NCI-H446 (cell line): ENCODE measurements around the gene SRSF1.

Source experiments
- DNase-seq, 2 experiments: peaks; one replicate each; lab custom pipeline; 2025; lab: John Stamatoyannopoulos, UW

Gene SRSF1

GRCh38 chr17:58010067-58010799 is 3.2 kb upstream of the SRSF1 start:
- no peak for DNase-seq

DNA sequence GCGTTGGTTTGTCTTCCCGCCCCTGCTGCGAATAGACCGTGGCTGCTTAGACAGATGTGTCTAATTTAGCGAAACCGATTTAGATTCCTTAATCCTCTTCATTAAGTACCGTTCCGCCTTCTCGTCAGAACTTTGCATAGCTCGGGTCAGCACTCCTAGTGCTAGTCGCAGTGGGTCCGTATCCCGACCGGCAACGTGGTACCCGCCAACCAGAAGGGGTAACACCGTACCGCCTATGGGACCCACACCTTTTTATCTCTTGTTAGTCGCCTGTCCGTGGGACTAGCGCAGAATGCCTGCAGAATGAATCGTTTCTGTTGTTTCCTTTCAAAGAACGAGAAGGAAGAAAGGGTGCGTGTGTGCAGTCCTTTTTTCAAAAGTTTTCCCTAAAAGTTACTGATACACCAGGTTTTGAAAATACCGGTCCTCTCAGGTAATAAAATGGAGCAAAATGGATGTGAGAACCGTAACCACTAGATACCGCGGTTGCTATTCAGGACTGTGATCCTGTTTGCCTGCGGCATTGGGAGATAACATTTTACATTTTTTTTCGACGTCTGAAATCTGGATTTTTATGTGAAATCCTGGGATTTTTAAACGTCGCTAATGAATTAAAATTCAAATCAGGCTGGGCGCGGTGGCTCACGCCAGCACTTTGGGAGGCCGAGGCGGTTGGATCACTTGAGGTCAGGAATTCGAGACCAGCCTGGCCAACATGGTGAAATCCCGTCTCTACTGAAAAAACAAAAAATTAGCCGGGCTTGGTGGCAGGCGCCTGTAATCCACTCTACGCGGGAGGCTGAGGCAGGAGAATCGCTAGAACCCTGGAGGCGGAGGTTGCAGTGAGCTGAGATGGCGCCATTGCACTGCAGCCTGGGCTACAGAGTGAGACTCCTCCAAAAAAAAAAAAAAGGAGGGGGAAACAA is 998 bp upstream of the SRSF1 start:
- no peak for DNase-seq

DNA sequence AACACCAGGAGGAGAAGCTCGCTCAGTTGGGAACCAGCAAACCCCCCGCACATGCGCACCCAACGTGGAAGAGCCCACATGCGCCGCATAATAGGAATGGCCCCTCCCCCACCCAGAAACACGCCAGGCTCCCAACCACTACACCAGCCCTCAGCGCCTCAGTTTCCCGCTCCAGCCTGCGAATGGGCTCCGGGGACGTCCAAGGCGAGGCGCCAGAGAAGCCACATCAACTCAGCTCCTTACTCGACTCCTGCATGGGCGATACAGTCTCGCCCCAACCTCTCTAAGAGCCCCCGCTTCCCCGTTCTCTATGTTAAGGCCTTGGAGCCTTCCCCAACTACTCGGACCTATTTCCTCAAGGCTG is 504 bp downstream of the SRSF1 start:
- peak; percentile 32 to 73 for DNase-seq

DNA sequence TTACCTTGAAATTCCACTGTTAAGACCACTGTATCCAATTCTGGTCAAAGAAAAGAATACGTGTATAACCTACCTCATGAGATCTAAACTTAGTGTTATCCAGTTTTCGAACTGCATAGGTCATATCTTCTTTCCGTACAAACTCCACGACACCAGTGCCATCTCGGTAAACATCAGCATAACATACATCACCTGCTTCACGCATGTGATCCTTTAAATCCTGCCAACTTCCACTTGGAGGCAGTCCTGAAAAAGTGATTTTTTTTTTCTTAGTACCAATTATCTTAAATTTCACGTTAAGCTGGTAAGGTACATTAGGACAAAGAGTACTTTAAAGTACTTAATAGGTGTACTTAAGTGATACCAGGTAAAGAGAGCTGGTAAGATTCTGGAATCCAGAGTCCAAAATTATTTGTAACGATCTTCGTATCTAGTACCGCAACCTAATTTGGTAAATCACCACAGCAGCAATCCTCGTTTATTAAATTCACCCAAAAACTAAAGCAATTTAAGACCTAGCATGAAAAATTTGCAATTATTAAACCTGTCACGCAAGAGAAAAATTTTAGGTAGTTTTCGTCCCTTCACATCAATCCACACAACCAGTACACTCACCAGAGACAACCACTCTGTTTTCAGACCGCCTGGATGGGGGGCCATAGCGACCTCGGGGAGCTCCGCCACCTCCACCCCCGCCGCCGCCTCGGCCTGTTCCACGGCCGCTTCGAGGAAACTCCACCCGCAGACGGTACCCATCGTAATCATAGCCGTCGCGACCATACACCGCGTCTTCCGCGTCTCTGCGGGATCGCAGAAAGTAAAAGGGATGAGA is 1.1 kb downstream of the SRSF1 start:
- no peak for DNase-seq

- no peak for DNase-seq
Measured at GRCh38 chr17:58005031-58005727, 1.9 kb downstream of the SRSF1 start.

DNA sequence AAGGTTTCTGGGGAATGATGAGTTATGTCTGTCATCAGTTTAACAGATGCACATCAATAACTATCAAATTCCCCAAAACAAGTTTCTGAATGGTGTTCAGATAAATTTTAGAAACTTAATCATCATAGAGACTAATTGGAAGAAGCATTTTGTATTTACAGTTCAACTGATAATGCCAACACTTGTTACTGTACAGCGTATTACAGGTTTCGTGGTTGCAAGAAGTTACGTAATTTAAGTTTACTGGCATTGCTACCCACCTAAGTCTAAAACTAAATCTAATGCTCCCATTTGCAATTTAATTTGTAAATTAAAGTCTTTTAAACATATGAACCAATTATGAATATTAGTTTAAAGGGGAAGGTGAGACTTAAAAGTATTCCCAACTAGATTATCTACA is 3.0 kb downstream of the SRSF1 start:
- DNase-seq, result no peak

DNA sequence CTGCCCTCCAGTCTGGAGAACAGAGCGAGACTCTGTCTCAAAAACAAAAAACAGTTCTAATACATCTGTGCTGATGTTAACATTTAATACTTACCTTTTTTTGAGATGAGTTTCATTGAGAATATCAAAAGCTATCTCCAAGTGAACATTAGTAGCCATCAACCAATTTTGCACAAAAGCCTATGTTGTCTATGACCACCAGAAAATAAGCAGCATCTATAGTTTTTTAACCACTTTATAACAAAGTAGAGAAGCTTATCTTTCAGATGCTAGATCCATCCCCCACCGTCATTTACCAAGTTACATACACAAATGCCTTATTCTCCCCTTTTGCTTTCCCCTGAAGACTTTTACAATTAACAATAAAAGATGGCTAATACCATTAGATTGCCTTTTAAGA is 4.1 kb downstream of the SRSF1 start:
- DNase-seq, result no peak

- no peak for DNase-seq
Measured at GRCh38 chr17:58002154-58002948, 4.7 kb downstream of the SRSF1 start.

DNA sequence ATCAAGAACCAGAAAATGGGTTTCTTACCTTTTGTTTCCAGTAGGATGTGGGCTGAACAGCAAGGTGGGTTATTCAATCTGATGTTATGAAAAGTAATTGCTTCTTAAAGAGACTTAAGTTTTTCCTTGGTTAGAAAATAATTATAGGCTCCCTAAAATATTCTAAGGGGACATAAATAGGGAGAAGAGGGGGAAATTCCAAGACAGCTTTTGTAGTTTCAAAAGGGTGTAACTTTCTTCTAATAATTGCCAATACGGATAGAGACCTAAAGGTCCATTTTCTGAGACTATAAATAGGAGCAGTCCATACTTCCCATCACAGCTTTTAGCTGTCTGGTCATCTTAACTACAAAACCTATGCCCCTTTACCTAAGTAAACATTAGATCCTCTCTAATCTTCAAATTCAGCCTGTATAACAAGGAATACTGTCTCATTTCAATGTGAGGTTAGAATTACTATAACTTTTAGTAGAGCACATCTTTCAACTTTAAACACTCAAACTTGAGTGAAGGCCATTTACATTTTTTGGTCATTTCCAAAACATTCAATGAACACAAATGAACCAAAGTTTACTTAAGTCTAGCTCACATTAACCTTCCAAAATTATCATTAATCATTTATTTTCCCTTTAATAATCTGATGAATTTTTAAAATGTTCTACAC is 5.5 kb downstream of the SRSF1 start:
- no peak for DNase-seq

DNA sequence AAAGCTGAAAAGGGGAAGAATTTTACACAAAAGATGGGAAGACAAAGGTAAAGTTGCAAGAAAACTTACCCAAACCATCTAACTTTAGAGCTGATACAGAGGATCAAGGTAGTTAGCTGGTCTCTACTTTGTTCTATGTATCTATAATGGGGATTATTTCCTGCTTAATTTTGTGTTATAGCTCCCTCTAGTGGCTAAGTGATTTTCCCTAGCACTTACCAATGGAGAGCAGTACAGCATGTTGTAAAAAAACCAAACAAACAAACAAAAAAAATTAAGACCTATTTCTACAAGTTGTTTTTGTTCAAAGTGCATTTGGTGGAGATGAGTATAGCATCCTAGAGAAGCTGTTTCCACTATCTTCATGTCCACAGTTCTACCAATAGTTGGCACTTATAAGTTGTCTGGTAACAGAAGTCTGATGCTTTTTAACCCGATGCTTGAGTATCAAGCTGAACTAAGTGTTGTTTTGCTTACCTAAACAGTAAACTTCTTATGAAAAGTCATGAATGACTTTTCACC is 7.5 kb downstream of the SRSF1 start:
- DNase-seq, result peak; percentile 73 to 81

DNA sequence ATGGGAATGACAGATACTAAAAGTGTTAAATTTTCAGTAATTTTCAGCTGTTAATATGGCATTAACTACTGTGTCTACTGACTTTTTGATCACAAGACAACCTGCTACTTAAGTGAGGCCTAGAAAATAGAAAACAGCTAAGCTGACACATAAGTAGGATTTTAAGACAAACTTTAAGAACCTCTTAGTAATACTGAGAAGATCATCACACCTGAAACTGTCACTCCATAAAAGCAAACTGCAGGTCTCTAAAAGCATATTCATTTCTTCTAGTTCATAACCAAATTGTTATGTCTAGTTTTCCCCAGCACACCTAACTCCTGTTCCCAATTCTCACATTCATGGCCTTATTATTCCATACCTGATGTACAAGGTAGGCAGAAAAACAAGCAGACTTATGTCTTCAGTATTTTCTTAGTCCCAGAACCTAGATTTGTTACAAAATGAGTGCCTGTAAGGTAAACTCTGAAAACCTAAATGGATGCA is 8.0 kb downstream of the SRSF1 start:
- no peak for DNase-seq

DNA sequence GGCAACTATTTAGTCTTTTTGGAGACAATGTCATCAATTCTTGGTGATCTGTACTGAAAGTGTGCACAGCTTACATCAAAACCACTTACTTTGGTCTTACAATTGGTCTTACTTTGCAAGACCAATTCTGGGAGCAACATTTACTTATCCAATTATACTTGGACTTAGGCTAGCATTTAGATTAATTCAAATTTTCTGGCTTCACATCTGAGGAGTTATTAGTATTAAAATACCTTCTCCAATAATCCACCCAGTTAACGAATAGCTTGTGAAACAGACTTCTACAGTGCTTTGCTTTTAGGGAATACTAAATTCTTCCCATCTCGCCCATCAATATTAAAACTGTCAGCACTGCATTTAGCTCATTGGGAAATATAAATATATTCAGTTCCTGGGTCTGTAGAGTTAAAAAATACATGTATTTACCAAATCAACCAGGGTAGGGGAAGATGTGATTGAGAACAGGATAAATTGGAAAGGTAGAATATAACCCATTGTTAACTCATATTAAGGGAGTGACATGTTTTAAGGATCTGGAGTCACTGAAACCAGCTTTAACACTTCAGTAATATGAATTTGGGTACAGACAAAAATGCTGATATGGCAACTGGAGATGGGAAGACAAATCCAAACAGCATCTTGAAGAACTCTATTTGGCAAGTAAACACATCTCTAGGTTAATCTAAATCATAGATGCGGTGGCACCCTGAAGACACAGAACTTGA is 9.8 kb downstream of the SRSF1 start:
- no peak for DNase-seq

- peak; percentile 38 to 79 for DNase-seq
Measured at GRCh38 chr17:57995076-57995956, 11.7 kb downstream of the SRSF1 start.

DNA sequence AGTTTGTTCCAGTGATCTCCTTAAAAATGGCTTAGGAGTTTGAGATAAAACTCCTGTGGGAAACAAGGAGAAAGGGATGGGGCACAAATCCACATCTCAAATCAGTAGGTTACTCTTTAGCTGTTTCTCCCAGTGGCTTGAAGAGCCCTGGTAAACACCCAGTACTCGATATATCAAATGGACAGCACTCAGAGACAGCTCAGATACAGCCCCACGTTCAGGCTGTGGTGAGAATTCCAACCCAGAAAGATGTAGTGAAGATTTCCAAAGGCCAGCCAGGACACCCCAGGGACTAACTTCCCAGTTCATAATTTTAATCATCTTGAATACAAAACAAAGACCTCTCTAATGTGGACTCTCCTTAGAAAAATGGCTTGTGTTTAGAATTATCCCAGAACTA is 12.6 kb downstream of the SRSF1 start:
- no peak for DNase-seq

- DNase-seq, result no peak
Measured at GRCh38 chr17:57993471-57994365, 13.3 kb downstream of the SRSF1 start.

GRCh38 chr17:57991537-57991936 is 15.5 kb downstream of the SRSF1 start:
- DNase-seq, result no peak

GRCh38 chr17:57990037-57990436 is 17.0 kb downstream of the SRSF1 start:
- no peak for DNase-seq
